K562 (cell line): ENCODE data around the gene NPDC1. TPM values are rescaled to one million over a fixed set of nuclear protein-coding genes. Genes with fewer than 3 reads are reported as not detected.

Experiments
- E2F1 ChIP-seq: sonication (generic); formaldehyde crosslinking; IDR thresholded peaks from 2 replicates; pipeline ENCODE4 v1.8.1; 2023; ENCODE audit warnings: mild to moderate bottlenecking, missing genetic modification reagents, moderate library complexity
- E2F8 ChIP-seq: fragments of 450-650 bp; IDR thresholded peaks from 2 replicates; pipeline ENCODE4 v1.7.1; 2018; ENCODE audit warnings: mild to moderate bottlenecking, low read depth; ENCODE audit not compliant: partially characterized antibody
- ESRRB ChIP-seq: fragments of 250-450 bp; sonication (Bioruptor Pico); IDR thresholded peaks from 2 replicates; pipeline ENCODE4 v1.5.0; 2020; ENCODE audit warnings: mild to moderate bottlenecking, moderate library complexity, borderline replicate concordance
- FOSL1 ChIP-seq: fragments of 200-800 bp; sonication (Bioruptor generic); conservative IDR thresholded peaks from 2 replicates; pipeline ENCODE4 v1.6.1; 2016; ENCODE audit warnings: missing genetic modification characterization, missing compliant biosample characterization
- HSF4 ChIP-seq: fragments of 250-450 bp; sonication (Bioruptor Pico); IDR thresholded peaks from 2 replicates; pipeline ENCODE4 v2.1.2; 2022; ENCODE audit warnings: mild to moderate bottlenecking, moderate library complexity, borderline replicate concordance
- ID3 ChIP-seq, 2 experiments: fragments of 250-450 bp in 1 of 2; fragments of 450-650 bp in 1 of 2; sonication (Bioruptor Pico) in 1 of 2; IDR thresholded peaks; 2 replicates each; pipeline versions ENCODE4 v1.6.1 to v1.8.0; 2016 to 2021; ENCODE audit warnings: mild to moderate bottlenecking in 2 of 2, moderate library complexity in 2 of 2, missing compliant biosample characterization in 1 of 2, missing genetic modification characterization in 1 of 2
- MAZ ChIP-seq, 2 experiments: fragments of 450-650 bp in 1 of 2; sonication (generic) in 1 of 2; formaldehyde crosslinking; IDR thresholded peaks in 1 of 2; conservative IDR thresholded peaks in 1 of 2; 2 replicates each; pipeline versions ENCODE4 v1.4.0 to v1.5.0; 2020; ENCODE audit warnings: mild to moderate bottlenecking in 1 of 2, missing genetic modification reagents in 1 of 2
- NR0B1 ChIP-seq: fragments of 450-650 bp; IDR thresholded peaks from one replicate; pipeline ENCODE4 v1.6.1; 2018; ENCODE audit warnings: mild to moderate bottlenecking, moderate library complexity; ENCODE audit not compliant: partially characterized antibody
- RAD21 ChIP-seq, 2 experiments: fragments of 250-450 bp in 1 of 2; fragments of 450-650 bp in 1 of 2; sonication (Bioruptor Pico) in 1 of 2; formaldehyde crosslinking in 1 of 2; IDR thresholded peaks in 1 of 2; conservative IDR thresholded peaks in 1 of 2; 2 replicates each; pipeline versions ENCODE4 v1.4.0 to v1.8.0; 2020 to 2022; ENCODE audit warnings: mild to moderate bottlenecking in 2 of 2, moderate library complexity in 1 of 2
- SMARCE1 ChIP-seq: fragments of 450-650 bp; IDR thresholded peaks from 2 replicates; pipeline ENCODE4 v1.7.1; 2016; ENCODE audit warnings: mild to moderate bottlenecking
- TAL1 ChIP-seq: fragments of 450-650 bp; IDR thresholded peaks from 2 replicates; pipeline ENCODE4 v1.6.1; 2016; ENCODE audit warnings: mild to moderate bottlenecking
- XRCC5 ChIP-seq: fragments of 200-400 bp; formaldehyde crosslinking; IDR thresholded peaks from 2 replicates; pipeline ENCODE4 v1.6.1; 2017; ENCODE audit warnings: low read depth, mild to moderate bottlenecking, low read length
- ZBTB49 ChIP-seq: sonication (generic); formaldehyde crosslinking; IDR thresholded peaks from 2 replicates; pipeline ENCODE4 v1.8.0; 2022; ENCODE audit warnings: missing genetic modification reagents, mild to moderate bottlenecking, borderline replicate concordance
- ZNF140 ChIP-seq: fragments of 250-450 bp; sonication (Bioruptor Pico); IDR thresholded peaks from 2 replicates; pipeline ENCODE4 v1.8.0; 2021; ENCODE audit warnings: moderate library complexity, mild to moderate bottlenecking, inconsistent platforms
- ZNF57 ChIP-seq: fragments of 450-650 bp; formaldehyde crosslinking; IDR thresholded peaks from 2 replicates; pipeline ENCODE4 v1.4.0; 2020; ENCODE audit warnings: mild to moderate bottlenecking, moderate library complexity
- polyA plus RNA-seq, 8 experiments: library from polyadenylated mRNA; depleted of rRNA in 4 of 8; stranded (reverse) in 5 of 8; unstranded in 3 of 8; fragments of >200 nt; fragmentation: Nextera tagmentation in 2 of 8; fragmentation: Illumina TruSeq in 1 of 8; extraction: Ambion mirVana in 2 of 8; extraction: Trizol in 1 of 8; gene quantifications; 2 replicates each; pipeline versions ENCODE4 v1.2.1 to v1.2.3, GENCODE V29; 2011 to 2014; ENCODE audit warnings: inconsistent platforms in 1 of 8, missing spikeins in 1 of 8
- total RNA-seq, 7 experiments: library from RNA; depleted of rRNA in 6 of 7; stranded (reverse); fragments of >200 nt in 6 of 7; fragmentation: Illumina TruSeq in 2 of 7; extraction: Trizol in 2 of 7; gene quantifications; 2 replicates each; pipeline versions ENCODE4 v1.2.1 to v1.2.3, GENCODE V29; 2011 to 2021; ENCODE audit warnings: low replicate concordance in 1 of 7

The NPDC1 gene
- total and polyA plus RNA-seq, 9 of the 15 experiments (the other 6 are each of a cell fraction or from before 2014, with no cell fraction given), result 0.06 to 2.1 (median 0.53) TPM; not detected in 3

GRCh38 chr9:137086531-137087408 lies 40.8 kb upstream of the NPDC1 start, which contains the start of gene MAN1B1 (continued):
- TF ChIP-seq E2F1 (CRISPR knock-in tag) (peak; percentile 78; the same call in 1 of the 2 replicates), SMARCE1 (no peak), ZBTB49 (CRISPR knock-in tag) (no peak), ZNF57 (no peak), ID3 (CRISPR knock-in tag; IDR thresholded peaks at IDR 0.05) (no peak), ID3 (tag; IDR thresholded peaks at IDR 0.05) (0 out of 2 replicates have a peak, but pooled peaks have one; percentile 45), RAD21 (CRISPR knock-in tag; conservative IDR thresholded peaks at IDR 0.05 in 1 of 2, IDR thresholded peaks at IDR 0.05 in 1 of 2) (no peak), ESRRB (CRISPR knock-in tag) (no peak), ZNF140 (CRISPR knock-in tag) (no peak), MAZ (CRISPR knock-in tag; conservative IDR thresholded peaks at IDR 0.05 in 1 of 2, IDR thresholded peaks at IDR 0.05 in 1 of 2) (peak in 1 of 2 experiments; percentile 38; a peak in 1 of 4 replicates), NR0B1 (no peak), E2F8 (no peak), TAL1 (no peak), HSF4 (CRISPR knock-in tag) (no peak), XRCC5 (0 out of 2 replicates have a peak, but pooled peaks have one; percentile 43), FOSL1 (tag) (0 out of 2 replicates have a peak, but pooled peaks have one; percentile 3)
